Measurements from ENCODE around the gene DNAH1.

Gene DNAH1

GRCh38 chr3:52446631-52447511, 130.8 kb downstream of the DNAH1 start:
- DNase-seq (ENCODE audit: low read depth in 2 of 2), result peak; percentile 43 to 53

GRCh38 chr3:52447512-52448355, 131.6 kb downstream of the DNAH1 start:
- DNase-seq (ENCODE audit: low read depth in 2 of 2), result no peak

All from stimulated activated CD8-positive, alpha-beta memory T cell treated with anti-CD3 and anti-CD28 coated beads, Interleukin-7, amount 100 ng/mL, for 4 hours (primary cell).